Measurements from ENCODE around the gene NBEAL2.

NBEAL2 gene

DNA sequence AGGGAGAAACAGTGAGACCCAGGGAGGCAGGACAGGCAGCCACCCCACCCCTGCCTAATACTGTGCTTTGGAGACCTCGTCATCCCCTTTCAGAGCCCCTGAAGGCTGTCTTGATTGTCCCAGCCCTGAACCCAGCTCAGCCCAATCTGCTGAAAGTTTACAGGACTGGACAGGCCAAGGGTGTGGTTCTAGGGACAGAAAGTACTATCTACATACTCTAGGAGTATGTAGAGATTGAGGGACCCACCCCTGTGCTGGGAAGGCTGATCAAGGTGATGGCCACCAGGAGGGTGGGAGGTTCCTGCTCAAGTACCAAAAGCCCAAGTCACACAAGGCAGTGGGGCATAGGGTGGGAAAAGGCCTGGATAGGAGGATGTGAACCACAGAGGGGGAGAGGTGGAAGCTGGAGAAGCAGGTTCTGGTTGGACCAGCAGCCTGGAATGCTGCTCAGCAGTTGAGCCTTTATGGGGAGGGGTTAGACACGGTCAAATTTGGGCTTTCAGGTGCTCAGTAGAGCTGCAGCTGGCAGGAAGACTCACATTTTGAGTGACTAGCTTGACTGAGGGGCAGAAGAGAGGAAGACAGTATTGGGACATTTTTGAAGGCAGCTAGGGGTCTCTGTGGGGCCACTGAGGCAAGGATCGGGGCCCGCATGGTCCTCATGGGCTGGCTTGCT is 6.7 kb downstream of the NBEAL2 start:
- H3K9ac ChIP-seq (ENCODE audit: low read depth in 1 of 2, low read length in 2 of 2): peak overlapping the region; percentile 0 to 8
- H3K27me3 ChIP-seq (ENCODE audit: control insufficient read depth in 2 of 2, insufficient read depth in 2 of 2, low read length in 2 of 2): no peaks in the 10 kb centered on the region
- H3K36me3 ChIP-seq (ENCODE audit: control insufficient read depth in 2 of 2, insufficient read depth in 2 of 2, low read length in 2 of 2): peaks cover 3 to 5% of the 10 kb centered on the region in 2 donors
- peaks cover 33 to 48% of the 10 kb centered on the region in 2 donors for H3K4me1 ChIP-seq (ENCODE audit: control insufficient read depth in 2 of 2, insufficient read depth in 2 of 2, low read length in 2 of 2)
- H3K27ac ChIP-seq (ENCODE audit: low read depth in 2 of 2, low read length in 2 of 2): peak overlapping the region in 1 of 2 donors; percentile 24
- H3K4me3 ChIP-seq (ENCODE audit: low read length in 2 of 2): no peak overlapping the region
- no peaks in the 10 kb centered on the region for H3K9me3 ChIP-seq (ENCODE audit: control insufficient read depth in 2 of 2, low read length in 2 of 2)

DNA sequence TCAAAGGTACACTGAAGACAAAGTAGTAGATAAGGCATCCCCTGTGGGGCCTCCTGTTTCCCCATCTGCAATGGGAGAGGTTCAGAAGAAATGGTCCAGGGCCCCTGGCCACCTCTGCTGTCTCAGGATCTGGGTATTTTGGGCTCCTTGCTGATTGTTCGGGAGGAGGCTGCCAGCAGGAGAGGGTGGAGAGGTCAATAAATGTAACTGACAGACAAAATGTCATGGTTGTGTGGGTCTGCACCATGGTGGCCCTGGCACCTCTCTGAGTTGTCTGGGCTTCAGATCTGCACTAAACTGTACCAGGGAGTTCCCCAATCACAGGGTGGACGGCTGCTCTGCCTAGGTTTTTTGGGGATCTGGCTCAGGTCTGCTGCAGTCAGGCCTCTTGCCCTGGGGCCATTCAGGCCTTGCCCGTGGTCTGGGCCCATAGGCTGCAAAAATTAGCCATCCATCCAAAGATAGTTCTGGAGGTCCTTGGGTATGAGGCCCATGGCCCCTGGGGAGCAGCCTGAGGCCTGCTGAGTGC is 7.4 kb downstream of the NBEAL2 start:
- Histone ChIP-seq H3K27me3 (ENCODE audit: control insufficient read depth in 2 of 2, insufficient read depth in 2 of 2, low read length in 2 of 2) (no peaks in the 10 kb centered on the region), H3K4me3 (ENCODE audit: low read length in 2 of 2) (peak overlapping the region; percentile 3 to 49), H3K4me1 (ENCODE audit: control insufficient read depth in 2 of 2, insufficient read depth in 2 of 2, low read length in 2 of 2) (peaks cover 28 to 42% of the 10 kb centered on the region in 2 donors), H3K27ac (ENCODE audit: low read depth in 2 of 2, low read length in 2 of 2) (peak overlapping the region; percentile 56 to 71), H3K9ac (ENCODE audit: low read depth in 1 of 2, low read length in 2 of 2) (peak overlapping the region in 1 of 2 donors; percentile 39), H3K36me3 (ENCODE audit: control insufficient read depth in 2 of 2, insufficient read depth in 2 of 2, low read length in 2 of 2) (peaks cover 5 to 8% of the 10 kb centered on the region in 2 donors), H3K9me3 (ENCODE audit: control insufficient read depth in 2 of 2, low read length in 2 of 2) (no peaks in the 10 kb centered on the region)

DNA sequence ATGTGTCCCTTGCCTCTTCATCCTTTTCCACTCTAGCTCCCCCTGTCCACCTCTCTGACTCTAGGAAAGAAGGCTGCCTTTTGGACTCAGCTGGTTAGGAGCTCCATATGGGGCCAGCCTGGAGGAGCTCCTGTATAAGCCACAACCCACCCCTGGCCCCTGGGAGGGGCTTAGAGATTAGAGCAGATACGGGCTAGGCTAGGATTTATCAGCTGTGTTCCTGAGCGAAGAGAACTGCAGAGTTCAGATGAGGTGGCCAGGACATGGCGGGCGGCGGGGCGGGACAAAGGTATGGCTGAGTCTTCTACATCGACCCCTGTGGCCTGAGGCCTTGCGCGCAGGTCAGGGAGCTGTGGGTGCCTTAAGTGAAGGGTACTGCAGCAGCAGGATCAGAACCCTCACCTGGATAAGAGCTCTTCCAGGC is 7.9 kb downstream of the NBEAL2 start:
- H3K27me3 ChIP-seq (ENCODE audit: control insufficient read depth in 2 of 2, insufficient read depth in 2 of 2, low read length in 2 of 2): no peaks in the 10 kb centered on the region
- peaks cover 5 to 8% of the 10 kb centered on the region in 2 donors for H3K36me3 ChIP-seq (ENCODE audit: control insufficient read depth in 2 of 2, insufficient read depth in 2 of 2, low read length in 2 of 2)
- H3K4me1 ChIP-seq (ENCODE audit: control insufficient read depth in 2 of 2, insufficient read depth in 2 of 2, low read length in 2 of 2): peaks cover 25 to 39% of the 10 kb centered on the region in 2 donors
- H3K27ac ChIP-seq (ENCODE audit: low read depth in 2 of 2, low read length in 2 of 2): peak overlapping the region; percentile 56 to 71
- H3K4me3 ChIP-seq (ENCODE audit: low read length in 2 of 2): peak overlapping the region; percentile 3 to 49
- peak overlapping the region in 1 of 2 donors; percentile 39 for H3K9ac ChIP-seq (ENCODE audit: low read depth in 1 of 2, low read length in 2 of 2)
- H3K9me3 ChIP-seq (ENCODE audit: control insufficient read depth in 2 of 2, low read length in 2 of 2): no peaks in the 10 kb centered on the region

DNA sequence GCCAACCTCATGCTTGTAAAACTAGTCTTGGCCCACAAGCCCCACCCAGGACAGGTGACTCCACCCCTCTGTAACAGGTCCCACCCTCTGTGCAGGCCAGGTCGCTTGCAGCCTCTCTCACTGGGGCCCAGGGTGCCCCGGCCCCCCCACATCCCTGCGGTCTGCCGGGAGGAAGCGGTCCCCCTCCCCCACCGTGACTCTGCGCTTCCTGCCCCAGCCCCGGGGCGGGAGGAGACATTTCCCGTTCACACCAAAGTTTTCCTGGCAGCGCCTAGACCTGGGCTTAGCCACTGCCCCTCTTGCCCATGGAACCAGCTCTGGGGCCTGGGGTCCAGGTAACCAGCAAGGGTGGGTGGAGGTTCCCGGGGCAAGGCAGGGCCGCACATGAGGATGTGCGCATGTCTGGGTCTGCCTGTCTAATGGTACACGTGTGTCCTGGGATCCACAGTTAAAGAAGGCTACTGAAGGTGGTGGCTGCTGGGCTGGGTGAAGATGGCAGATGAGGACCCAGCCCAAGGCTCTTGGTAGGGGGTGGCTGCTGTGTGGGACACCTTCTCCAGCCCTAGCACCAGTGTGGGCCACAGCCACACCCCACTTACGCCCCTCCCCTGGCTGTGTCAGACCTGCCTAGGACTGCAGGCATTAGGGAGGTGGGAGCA is 8.4 kb downstream of the NBEAL2 start:
- H3K9ac ChIP-seq (ENCODE audit: low read depth in 1 of 2, low read length in 2 of 2): peak overlapping the region in 1 of 2 donors; percentile 30
- peaks cover 21 to 33% of the 10 kb centered on the region in 2 donors for H3K4me1 ChIP-seq (ENCODE audit: control insufficient read depth in 2 of 2, insufficient read depth in 2 of 2, low read length in 2 of 2)
- peaks cover 8% of the 10 kb centered on the region in 2 donors for H3K36me3 ChIP-seq (ENCODE audit: control insufficient read depth in 2 of 2, insufficient read depth in 2 of 2, low read length in 2 of 2)
- peak overlapping the region; percentile 56 to 71 for H3K27ac ChIP-seq (ENCODE audit: low read depth in 2 of 2, low read length in 2 of 2)
- H3K27me3 ChIP-seq (ENCODE audit: control insufficient read depth in 2 of 2, insufficient read depth in 2 of 2, low read length in 2 of 2): no peaks in the 10 kb centered on the region
- H3K9me3 ChIP-seq (ENCODE audit: control insufficient read depth in 2 of 2, low read length in 2 of 2): no peaks in the 10 kb centered on the region
- peak overlapping the region; percentile 42 to 49 for H3K4me3 ChIP-seq (ENCODE audit: low read length in 2 of 2)

DNA sequence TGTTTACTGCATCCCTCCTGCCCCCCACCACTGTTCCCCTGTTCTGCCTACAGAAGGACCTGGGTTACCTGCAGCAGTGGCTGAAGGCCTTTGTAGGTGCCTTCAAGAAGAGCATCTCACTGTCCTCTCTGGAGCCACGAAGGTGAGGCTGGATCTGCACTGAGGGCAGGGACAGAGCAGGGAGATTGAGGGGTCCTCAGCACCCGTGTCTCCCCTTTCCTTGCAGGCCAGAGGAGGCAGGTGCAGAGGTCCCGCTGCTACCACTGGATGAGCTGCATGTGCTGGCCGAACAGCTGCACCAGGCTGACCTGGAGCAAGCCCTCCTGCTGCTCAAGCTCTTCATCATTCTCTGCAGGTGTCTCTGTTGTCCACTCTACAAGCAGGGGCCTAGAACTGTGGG is 9.2 kb downstream of the NBEAL2 start:
- Histone ChIP-seq H3K4me3 (ENCODE audit: low read length in 2 of 2) (peak overlapping the region in 1 of 2 donors; percentile 7), H3K9me3 (ENCODE audit: control insufficient read depth in 2 of 2, low read length in 2 of 2) (no peaks in the 10 kb centered on the region), H3K4me1 (ENCODE audit: control insufficient read depth in 2 of 2, insufficient read depth in 2 of 2, low read length in 2 of 2) (peaks cover 20 to 31% of the 10 kb centered on the region in 2 donors), H3K27me3 (ENCODE audit: control insufficient read depth in 2 of 2, insufficient read depth in 2 of 2, low read length in 2 of 2) (no peaks in the 10 kb centered on the region), H3K27ac (ENCODE audit: low read depth in 2 of 2, low read length in 2 of 2) (peak overlapping the region in 1 of 2 donors; percentile 45), H3K36me3 (ENCODE audit: control insufficient read depth in 2 of 2, insufficient read depth in 2 of 2, low read length in 2 of 2) (peaks cover 8 to 10% of the 10 kb centered on the region in 2 donors), H3K9ac (ENCODE audit: low read depth in 1 of 2, low read length in 2 of 2) (no peak overlapping the region)

DNA sequence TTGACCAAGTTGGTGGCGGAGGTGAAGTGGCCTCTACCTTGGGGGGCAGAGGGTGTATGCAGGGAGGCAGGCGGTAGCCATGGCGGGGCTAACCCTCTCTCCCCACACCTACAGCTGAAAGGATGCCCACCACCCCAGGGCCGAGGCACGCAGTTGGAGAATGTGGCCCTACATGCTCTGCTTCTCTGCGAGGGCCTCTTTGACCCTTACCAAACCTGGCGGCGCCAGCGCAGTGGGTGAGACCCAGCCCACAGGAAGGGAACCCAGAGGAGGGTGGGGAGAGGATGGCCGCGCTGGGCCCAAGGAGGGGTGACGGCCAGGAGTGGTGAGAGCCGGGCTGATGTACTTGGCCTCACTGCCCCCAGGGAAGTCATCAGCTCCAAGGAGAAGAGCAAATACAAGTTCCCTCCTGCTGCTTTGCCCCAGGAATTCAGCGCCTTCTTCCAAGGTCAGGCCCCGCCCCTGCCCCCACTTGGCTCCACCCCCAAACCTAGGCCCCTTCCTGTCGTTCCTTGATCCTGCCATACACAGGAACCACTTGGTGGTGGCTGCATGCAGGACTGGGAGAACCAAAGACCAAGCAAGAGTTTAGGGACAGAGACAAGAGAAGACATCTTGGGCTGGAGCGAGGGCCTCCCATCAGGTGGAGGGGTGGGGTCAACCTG is 9.8 kb downstream of the NBEAL2 start:
- Histone ChIP-seq H3K36me3 (ENCODE audit: control insufficient read depth in 2 of 2, insufficient read depth in 2 of 2, low read length in 2 of 2) (peaks cover 13 to 16% of the 10 kb centered on the region in 2 donors), H3K4me1 (ENCODE audit: control insufficient read depth in 2 of 2, insufficient read depth in 2 of 2, low read length in 2 of 2) (peaks cover 20 to 31% of the 10 kb centered on the region in 2 donors), H3K27me3 (ENCODE audit: control insufficient read depth in 2 of 2, insufficient read depth in 2 of 2, low read length in 2 of 2) (no peaks in the 10 kb centered on the region), H3K9ac (ENCODE audit: low read depth in 1 of 2, low read length in 2 of 2) (no peak overlapping the region), H3K27ac (ENCODE audit: low read depth in 2 of 2, low read length in 2 of 2) (no peak overlapping the region), H3K4me3 (ENCODE audit: low read length in 2 of 2) (peak overlapping the region in 1 of 2 donors; percentile 7), H3K9me3 (ENCODE audit: control insufficient read depth in 2 of 2, low read length in 2 of 2) (no peaks in the 10 kb centered on the region)

DNA sequence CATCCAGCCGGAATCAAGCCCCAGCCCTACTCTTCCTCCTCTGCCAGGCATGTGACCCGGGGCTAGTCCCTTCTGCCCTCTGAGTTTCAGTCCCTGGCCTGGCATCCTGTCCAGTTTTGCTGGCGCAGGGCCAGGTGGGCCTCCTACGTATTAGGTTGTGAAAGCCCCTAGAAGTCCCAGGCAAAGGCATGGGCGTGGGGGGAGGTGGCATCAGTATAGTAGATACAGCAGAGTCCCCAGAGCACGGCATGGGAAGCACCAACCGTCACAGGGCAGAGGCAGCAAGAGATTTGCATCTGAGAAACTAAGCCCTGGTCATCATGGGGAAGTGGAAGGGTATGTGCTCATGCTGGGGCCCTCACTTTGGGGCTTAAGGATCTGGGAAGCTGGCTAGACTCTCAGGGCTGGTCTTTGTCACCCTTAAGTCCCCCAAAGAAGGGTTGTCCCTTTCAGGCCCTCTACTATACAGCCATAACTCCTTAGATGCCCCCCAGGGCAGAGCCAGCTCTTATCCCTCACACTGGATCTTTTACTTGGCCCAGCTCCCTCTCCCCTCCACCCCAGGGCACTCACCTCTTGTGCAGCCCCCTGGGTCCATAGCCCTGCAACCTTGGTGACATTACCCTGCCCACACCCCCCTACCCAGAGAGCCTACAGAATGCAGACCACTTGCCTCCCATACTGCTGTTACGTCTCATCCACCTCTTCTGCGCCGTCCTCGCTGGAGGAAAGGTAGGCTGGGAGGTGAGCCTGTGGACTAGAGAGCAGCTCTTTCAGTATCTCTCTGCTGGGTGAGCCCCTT is 11.3 kb downstream of the NBEAL2 start:
- Histone ChIP-seq H3K27me3 (ENCODE audit: control insufficient read depth in 2 of 2, insufficient read depth in 2 of 2, low read length in 2 of 2) (no peaks in the 10 kb centered on the region), H3K27ac (ENCODE audit: low read depth in 2 of 2, low read length in 2 of 2) (no peak overlapping the region), H3K36me3 (ENCODE audit: control insufficient read depth in 2 of 2, insufficient read depth in 2 of 2, low read length in 2 of 2) (peaks cover 22 to 30% of the 10 kb centered on the region in 2 donors), H3K4me3 (ENCODE audit: low read length in 2 of 2) (no peak overlapping the region), H3K4me1 (ENCODE audit: control insufficient read depth in 2 of 2, insufficient read depth in 2 of 2, low read length in 2 of 2) (peaks cover 18 to 22% of the 10 kb centered on the region in 2 donors), H3K9me3 (ENCODE audit: control insufficient read depth in 2 of 2, low read length in 2 of 2) (no peaks in the 10 kb centered on the region), H3K9ac (ENCODE audit: low read depth in 1 of 2, low read length in 2 of 2) (no peak overlapping the region)

DNA sequence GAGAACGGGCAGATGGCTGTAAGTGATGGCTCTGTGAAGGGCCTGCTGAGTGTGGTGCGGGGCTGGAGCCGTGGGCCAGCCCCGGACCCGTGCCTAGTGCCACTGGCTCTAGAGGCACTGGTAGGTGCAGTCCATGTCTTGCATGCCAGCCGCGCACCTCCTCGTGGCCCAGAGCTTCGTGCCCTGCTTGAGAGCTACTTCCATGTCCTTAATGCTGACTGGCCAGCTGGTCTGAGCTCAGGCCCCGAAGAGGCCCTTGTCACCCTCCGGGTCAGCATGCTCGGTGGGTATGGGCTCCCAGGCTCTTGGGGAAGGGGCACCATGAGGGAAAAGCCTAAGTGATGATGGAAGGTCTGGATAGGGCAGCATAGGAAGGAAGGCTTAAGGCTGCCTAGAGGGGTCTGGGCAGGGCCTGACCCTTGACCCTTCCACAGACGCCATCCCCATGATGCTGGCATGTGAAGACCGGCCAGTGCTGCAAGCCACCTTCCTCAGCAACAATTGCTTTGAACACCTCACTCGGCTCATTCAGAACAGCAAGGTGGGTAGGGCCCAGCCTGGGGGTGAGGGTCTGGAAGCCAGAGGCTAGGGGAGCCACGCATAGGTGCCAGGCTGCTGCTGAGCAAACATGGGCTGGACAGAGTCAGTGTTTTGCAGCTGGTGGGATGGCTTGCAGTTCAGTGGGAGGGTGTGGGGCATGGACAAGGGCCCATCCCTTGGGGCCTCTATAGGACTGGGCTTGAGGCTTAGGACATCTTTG is 12.1 kb downstream of the NBEAL2 start:
- H3K36me3 ChIP-seq (ENCODE audit: control insufficient read depth in 2 of 2, insufficient read depth in 2 of 2, low read length in 2 of 2): peaks cover 22 to 31% of the 10 kb centered on the region in 2 donors
- no peak overlapping the region for H3K9ac ChIP-seq (ENCODE audit: low read depth in 1 of 2, low read length in 2 of 2)
- no peak overlapping the region for H3K27ac ChIP-seq (ENCODE audit: low read depth in 2 of 2, low read length in 2 of 2)
- no peaks in the 10 kb centered on the region for H3K27me3 ChIP-seq (ENCODE audit: control insufficient read depth in 2 of 2, insufficient read depth in 2 of 2, low read length in 2 of 2)
- H3K9me3 ChIP-seq (ENCODE audit: control insufficient read depth in 2 of 2, low read length in 2 of 2): no peaks in the 10 kb centered on the region
- peaks cover 10 to 14% of the 10 kb centered on the region in 2 donors for H3K4me1 ChIP-seq (ENCODE audit: control insufficient read depth in 2 of 2, insufficient read depth in 2 of 2, low read length in 2 of 2)
- no peak overlapping the region for H3K4me3 ChIP-seq (ENCODE audit: low read length in 2 of 2)

DNA sequence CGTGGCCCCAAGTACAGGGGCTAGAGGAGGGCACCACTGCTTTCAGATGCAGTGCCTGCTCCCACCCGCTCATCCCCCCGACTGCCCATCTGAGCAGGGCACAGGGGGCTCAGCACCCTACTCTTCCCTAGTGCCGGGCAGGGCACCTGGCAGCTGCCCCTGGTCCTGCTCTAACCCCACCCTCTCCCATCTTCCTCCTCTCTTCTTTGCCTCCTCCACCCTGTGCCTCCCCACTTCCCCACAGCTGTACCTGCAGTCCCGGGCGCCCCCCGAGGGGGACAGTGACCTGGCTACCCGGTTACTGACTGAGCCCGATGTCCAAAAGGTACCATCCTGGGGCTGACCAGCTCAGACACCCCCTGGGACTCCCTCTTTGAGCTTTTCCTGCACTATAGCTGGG is 12.8 kb downstream of the NBEAL2 start:
- H3K4me3 ChIP-seq (ENCODE audit: low read length in 2 of 2): no peak overlapping the region
- H3K36me3 ChIP-seq (ENCODE audit: control insufficient read depth in 2 of 2, insufficient read depth in 2 of 2, low read length in 2 of 2): peaks cover 22 to 33% of the 10 kb centered on the region in 2 donors
- peaks cover 4 to 8% of the 10 kb centered on the region in 2 donors for H3K4me1 ChIP-seq (ENCODE audit: control insufficient read depth in 2 of 2, insufficient read depth in 2 of 2, low read length in 2 of 2)

More for the DNA sequence above, 12.8 kb downstream of the NBEAL2 start:
- Histone ChIP-seq H3K9me3 (ENCODE audit: control insufficient read depth in 2 of 2, low read length in 2 of 2) (no peaks in the 10 kb centered on the region), H3K27ac (ENCODE audit: low read depth in 2 of 2, low read length in 2 of 2) (no peak overlapping the region), H3K27me3 (ENCODE audit: control insufficient read depth in 2 of 2, insufficient read depth in 2 of 2, low read length in 2 of 2) (no peaks in the 10 kb centered on the region), H3K9ac (ENCODE audit: low read depth in 1 of 2, low read length in 2 of 2) (no peak overlapping the region)

All from mucosa of rectum (tissue), 2 donors.